NB4 (cell line): ENCODE results near the gene USP31.

Experiments
- POLR2A ChIP-seq: IDR thresholded peaks from 2 replicates; pipeline ENCODE4 v1.6.1; 2011; ENCODE audit warnings: mild to moderate bottlenecking; ENCODE audit not compliant: insufficient read length; ENCODE audit errors: extremely low read depth
- TF ChIP-seq, protein P1 (sequence below): IDR thresholded peaks from 2 replicates; pipeline ENCODE4 v1.6.1; 2011; ENCODE audit warnings: low read depth, low read length
- TF ChIP-seq, protein P2 (sequence below): IDR thresholded peaks from one replicate; pipeline ENCODE4 v1.5.1; 2012; ENCODE audit warnings: low read depth, low read length

DNA sequence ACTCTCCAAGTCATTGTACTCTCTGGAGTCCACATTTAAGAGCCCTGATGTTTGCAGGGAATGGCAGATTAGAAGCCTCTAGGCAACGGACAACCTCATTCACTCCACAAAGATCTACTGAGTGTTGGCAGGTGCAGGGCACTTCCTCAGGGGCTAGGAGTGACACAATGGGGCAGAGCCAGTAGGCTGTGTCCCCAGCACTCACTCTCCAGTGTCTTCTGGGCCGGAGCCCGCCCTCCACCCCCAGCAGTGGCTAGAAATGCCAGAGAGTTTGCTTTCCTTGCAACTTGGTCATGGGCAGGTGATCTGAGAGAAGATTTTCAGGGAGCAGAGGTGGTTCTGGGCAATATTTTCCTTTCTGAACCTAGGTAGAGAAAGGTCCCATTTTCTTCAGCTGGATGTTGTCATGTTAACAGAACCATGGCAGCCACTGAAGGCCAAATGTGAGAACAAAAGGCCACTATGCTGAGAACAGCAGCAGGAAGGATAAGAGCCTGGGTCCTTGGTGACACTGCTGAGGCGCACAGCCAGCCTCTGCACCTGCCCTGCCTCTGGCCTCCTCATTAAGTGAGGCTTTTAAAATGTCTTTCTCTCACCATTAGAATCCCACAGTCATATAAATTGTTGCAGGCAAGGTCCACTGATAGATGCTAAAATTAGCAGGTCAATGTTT lies 96.2 kb downstream of the USP31 start:
- TF ChIP-seq, protein P1, sequence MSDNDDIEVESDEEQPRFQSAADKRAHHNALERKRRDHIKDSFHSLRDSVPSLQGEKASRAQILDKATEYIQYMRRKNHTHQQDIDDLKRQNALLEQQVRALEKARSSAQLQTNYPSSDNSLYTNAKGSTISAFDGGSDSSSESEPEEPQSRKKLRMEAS: no peak
- TF ChIP-seq, protein P2, sequence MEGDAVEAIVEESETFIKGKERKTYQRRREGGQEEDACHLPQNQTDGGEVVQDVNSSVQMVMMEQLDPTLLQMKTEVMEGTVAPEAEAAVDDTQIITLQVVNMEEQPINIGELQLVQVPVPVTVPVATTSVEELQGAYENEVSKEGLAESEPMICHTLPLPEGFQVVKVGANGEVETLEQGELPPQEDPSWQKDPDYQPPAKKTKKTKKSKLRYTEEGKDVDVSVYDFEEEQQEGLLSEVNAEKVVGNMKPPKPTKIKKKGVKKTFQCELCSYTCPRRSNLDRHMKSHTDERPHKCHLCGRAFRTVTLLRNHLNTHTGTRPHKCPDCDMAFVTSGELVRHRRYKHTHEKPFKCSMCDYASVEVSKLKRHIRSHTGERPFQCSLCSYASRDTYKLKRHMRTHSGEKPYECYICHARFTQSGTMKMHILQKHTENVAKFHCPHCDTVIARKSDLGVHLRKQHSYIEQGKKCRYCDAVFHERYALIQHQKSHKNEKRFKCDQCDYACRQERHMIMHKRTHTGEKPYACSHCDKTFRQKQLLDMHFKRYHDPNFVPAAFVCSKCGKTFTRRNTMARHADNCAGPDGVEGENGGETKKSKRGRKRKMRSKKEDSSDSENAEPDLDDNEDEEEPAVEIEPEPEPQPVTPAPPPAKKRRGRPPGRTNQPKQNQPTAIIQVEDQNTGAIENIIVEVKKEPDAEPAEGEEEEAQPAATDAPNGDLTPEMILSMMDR: no peak
- TF ChIP-seq POLR2A: no peak
